Measurements from ENCODE around the gene B9D2. TPM values are rescaled to one million over a fixed set of nuclear protein-coding genes. Genes with fewer than 3 reads are reported as not detected.

The B9D2 gene
- polyA plus RNA-seq, 1 of the 3 experiments (the other 2 are of a cell fraction), result 13.3 TPM

- H2AFZ ChIP-seq (ENCODE audit: low read depth), result no peak overlapping the region
- no peak for TF ChIP-seq MXI1 (IDR thresholded peaks at IDR 0.05; ENCODE audit: low read depth, low read length)
- TF ChIP-seq TEAD4 (IDR thresholded peaks at IDR 0.05; ENCODE audit: borderline replicate concordance, insufficient read depth), result no peak
- TF ChIP-seq RFX5 (IDR thresholded peaks at IDR 0.05; ENCODE audit: low read length), result no peak
- TF ChIP-seq ZBTB33 (IDR thresholded peaks at IDR 0.05; ENCODE audit: borderline replicate concordance, low read depth), result no peak
- no peak for TF ChIP-seq FOXM1 (IDR thresholded peaks at IDR 0.05; ENCODE audit: low read depth)
- TF ChIP-seq TCF12 (IDR thresholded peaks at IDR 0.05), result no peak
- TF ChIP-seq NRF1 (IDR thresholded peaks at IDR 0.05; ENCODE audit: low read depth, low read length), result no peak
- TF ChIP-seq POLR2AphosphoS5 (IDR thresholded peaks at IDR 0.05; ENCODE audit: low read depth, low read length), result no peak
- TF ChIP-seq RAD21 (IDR thresholded peaks at IDR 0.05; ENCODE audit: low read length), result no peak
- no peak for TF ChIP-seq GABPA (IDR thresholded peaks at IDR 0.05; ENCODE audit: low read depth)
- no peaks in the 10 kb centered on the region for H3K27me3 ChIP-seq (ENCODE audit: insufficient read depth)
- H3K4me2 ChIP-seq, result no peak overlapping the region
- peaks cover 37% of the 10 kb centered on the region for H3F3A ChIP-seq (replicated peaks; ENCODE audit: insufficient read depth)
- H3K4me1 ChIP-seq (ENCODE audit: control insufficient read depth in 1 of 2, insufficient read depth in 2 of 2, low read depth in 1 of 2, low read length in 1 of 2), result no peaks in the 10 kb centered on the region; a peak in 1 of 4 replicates
- WGBS (ENCODE audit: low lambda C conversion rate), result 88% methylated on average over 5 of the region's 5 CpGs
- H3K4me3 ChIP-seq (ENCODE audit: low read depth in 2 of 2, low read length in 1 of 2), result no peak overlapping the region
- CTCF ChIA-PET, result interaction anchor here (0.7 kb wide), 1 partner anchor 965 kb away, joined by 3 read pairs; no protein-coding TSS in a partner anchor
- H3K9ac ChIP-seq, result no peak overlapping the region
- POLR2A ChIA-PET, result no interaction called here
- H3K79me2 ChIP-seq (ENCODE audit: insufficient read depth), result peaks cover 93% of the 10 kb centered on the region
- H3K27ac ChIP-seq (ENCODE audit: low read depth in 2 of 2, low read length in 1 of 2), result no peak overlapping the region
- H3K9me2 ChIP-seq, result no peaks in the 10 kb centered on the region
- no peak for DNase-seq
- H3K36me3 ChIP-seq (replicated peaks in 1 of 2; ENCODE audit: control insufficient read depth in 1 of 2, insufficient read depth in 2 of 2, low read length in 1 of 2), result peaks cover 6 to 77% of the 10 kb centered on the region in 2 experiments
- no peaks in the 10 kb centered on the region for H3K9me3 ChIP-seq
- H4K20me1 ChIP-seq (ENCODE audit: insufficient read depth), result peaks cover 65% of the 10 kb centered on the region
Measured at GRCh38 chr19:41334793-41335192, 29.2 kb downstream of the B9D2 start.

- CTCF ChIA-PET, result interaction anchor here (2.3 kb wide), 1 partner anchor 24 kb away, joined by 8 read pairs; no protein-coding TSS in a partner anchor
- H3F3A ChIP-seq (replicated peaks; ENCODE audit: insufficient read depth), result peaks cover 53% of the 10 kb centered on the region
- no peak for TF ChIP-seq MEF2A (IDR thresholded peaks at IDR 0.05; ENCODE audit: borderline replicate concordance, low read depth)
- WGBS (ENCODE audit: low lambda C conversion rate), result 81% methylated on average over 5 of the region's 5 CpGs
- H3K9ac ChIP-seq, result no peak overlapping the region
- H3K4me1 ChIP-seq (ENCODE audit: control insufficient read depth in 1 of 2, insufficient read depth in 2 of 2, low read depth in 1 of 2, low read length in 1 of 2), result peaks cover 0 to 5% of the 10 kb centered on the region in 2 experiments; a peak in 2 of 4 replicates
- no peak overlapping the region for H3K4me3 ChIP-seq (ENCODE audit: low read depth in 2 of 2, low read length in 1 of 2)
- no peaks in the 10 kb centered on the region for H3K9me3 ChIP-seq
- no peaks in the 10 kb centered on the region for H3K9me2 ChIP-seq
- H3K36me3 ChIP-seq (replicated peaks in 1 of 2; ENCODE audit: control insufficient read depth in 1 of 2, insufficient read depth in 2 of 2, low read length in 1 of 2), result peaks cover 6 to 66% of the 10 kb centered on the region in 2 experiments
- H3K27me3 ChIP-seq (ENCODE audit: insufficient read depth), result no peaks in the 10 kb centered on the region
- POLR2A ChIA-PET, result no interaction called here
- no peak overlapping the region for H3K27ac ChIP-seq (ENCODE audit: low read depth in 2 of 2, low read length in 1 of 2)
- no peak overlapping the region for H3K4me2 ChIP-seq
- peaks cover 42% of the 10 kb centered on the region for H4K20me1 ChIP-seq (ENCODE audit: insufficient read depth)
- peaks cover 78% of the 10 kb centered on the region for H3K79me2 ChIP-seq (ENCODE audit: insufficient read depth)
- no peak for DNase-seq
- no peak overlapping the region for H2AFZ ChIP-seq (ENCODE audit: low read depth)
Measured at GRCh38 chr19:41332468-41332867, 31.5 kb downstream of the B9D2 start.

- POLR2A ChIA-PET, result no interaction called here
- no peak for TF ChIP-seq FOXM1 (IDR thresholded peaks at IDR 0.05; ENCODE audit: low read depth)
- TF ChIP-seq IRF3 (IDR thresholded peaks at IDR 0.05; ENCODE audit: low read depth, low read length), result no peak
- no peak for TF ChIP-seq FOSL2 (IDR thresholded peaks at IDR 0.05; ENCODE audit: borderline replicate concordance, low read depth)
- no peak for TF ChIP-seq NFIC (IDR thresholded peaks at IDR 0.05; ENCODE audit: borderline replicate concordance)
- no peak for TF ChIP-seq POLR2AphosphoS5 (IDR thresholded peaks at IDR 0.05; ENCODE audit: low read depth, low read length)
- no peak for TF ChIP-seq TAF1 (IDR thresholded peaks at IDR 0.05; ENCODE audit: borderline replicate concordance, low read depth, low read length)
- no peak for TF ChIP-seq USF2 (IDR thresholded peaks at IDR 0.05; ENCODE audit: borderline replicate concordance, low read depth, low read length)
- no peak for TF ChIP-seq GABPA (IDR thresholded peaks at IDR 0.05; ENCODE audit: low read depth)
- no peak for TF ChIP-seq RCOR1 (IDR thresholded peaks at IDR 0.05; ENCODE audit: low read length)
- no peak for TF ChIP-seq SMC3 (IDR thresholded peaks at IDR 0.05; ENCODE audit: low read depth, low read length)
- no peak for TF ChIP-seq EZH2phosphoT487 (IDR thresholded peaks at IDR 0.05; ENCODE audit: borderline replicate concordance, low read depth)
Measured at GRCh38 chr19:41332000-41332399, 31.9 kb downstream of the B9D2 start.

More at GRCh38 chr19:41332000-41332399, 31.9 kb downstream of the B9D2 start:
- Histone ChIP-seq H3K36me3 (replicated peaks in 1 of 2; ENCODE audit: control insufficient read depth in 1 of 2, insufficient read depth in 2 of 2, low read length in 1 of 2) (peaks cover 6 to 61% of the 10 kb centered on the region in 2 experiments), H3K9ac (no peak overlapping the region), H3K27me3 (ENCODE audit: insufficient read depth) (no peaks in the 10 kb centered on the region), H3K4me2 (no peak overlapping the region), H3K4me3 (ENCODE audit: low read depth in 2 of 2, low read length in 1 of 2) (no peak overlapping the region), H3K79me2 (ENCODE audit: insufficient read depth) (peaks cover 78% of the 10 kb centered on the region), H3K9me2 (no peaks in the 10 kb centered on the region), H3K9me3 (no peaks in the 10 kb centered on the region), H4K20me1 (ENCODE audit: insufficient read depth) (peaks cover 37% of the 10 kb centered on the region), H3K27ac (ENCODE audit: low read depth in 2 of 2, low read length in 1 of 2) (peak overlapping the region in 1 of 2 experiments; percentile 11; a peak in 1 of 4 replicates), H2AFZ (ENCODE audit: low read depth) (no peak overlapping the region), H3K4me1 (ENCODE audit: control insufficient read depth in 1 of 2, insufficient read depth in 2 of 2, low read depth in 1 of 2, low read length in 1 of 2) (peaks cover 0 to 10% of the 10 kb centered on the region in 2 experiments; a peak in 2 of 4 replicates), H3F3A (replicated peaks; ENCODE audit: insufficient read depth) (peaks cover 54% of the 10 kb centered on the region)
- no peak for DNase-seq
- WGBS (ENCODE audit: low lambda C conversion rate), result 92% methylated on average over 16 of the region's 16 CpGs
- CTCF ChIA-PET, result interaction anchor here (0.9 to 2.3 kb wide), 2 partner anchors 21 to 24 kb away, joined by 3 to 8 read pairs; no protein-coding TSS in a partner anchor

All from SK-N-SH (cell line).